ENCODE results near the gene PTPN9. TPM values are rescaled to one million over a fixed set of nuclear protein-coding genes. Genes with fewer than 3 reads are reported as not detected.

Gene PTPN9
- total RNA-seq, 1 experiment from 2014 or later = 42.2 TPM

GRCh38 chr15:75622505-75622904 lies 43.4 kb upstream of the PTPN9 start:
- H4K8ac ChIP-seq (replicated peaks; ENCODE audit: insufficient read length, low read depth, low read length) = no peak overlapping the region
- no peak overlapping the region for H2BK20ac ChIP-seq (ENCODE audit: low read depth, low read length, poor library complexity, severe bottlenecking)
- H3K79me2 ChIP-seq (ENCODE audit: insufficient read depth, low read length) = no peaks in the 10 kb centered on the region
- H3K18ac ChIP-seq (ENCODE audit: insufficient read length, low read depth, low read length) = no peak overlapping the region
- Mint-ChIP-seq H3K4me3 (no peak overlapping the region), H3K27me3 (ENCODE audit: low read depth) (no peaks in the 10 kb centered on the region), H3K36me3 (ENCODE audit: insufficient read depth in 1 of 3, low read depth in 3 of 3) (peaks cover 2 to 22% (median 19%) of the 10 kb centered on the region in 3 experiments; a peak in 6 of 7 replicates), H3K4me1 (peaks cover 8 to 11% of the 10 kb centered on the region in 2 experiments; a peak in 3 of 4 replicates), H3K27ac (no peak overlapping the region), H3K9me3 (no peaks in the 10 kb centered on the region)
- no peaks in the 10 kb centered on the region for H3K79me1 ChIP-seq (ENCODE audit: insufficient read depth, low read depth, low read length, poor library complexity, severe bottlenecking)
- H2BK5ac ChIP-seq (ENCODE audit: insufficient read length, low read length) = no peak overlapping the region
- H3K14ac ChIP-seq (ENCODE audit: insufficient read depth, low read length) = no peak overlapping the region
- H2BK12ac ChIP-seq (ENCODE audit: insufficient read length, low read depth, low read length) = no peak overlapping the region
- H3T11ph ChIP-seq (ENCODE audit: low read length) = no peak overlapping the region
- no peak overlapping the region for H4K91ac ChIP-seq (ENCODE audit: insufficient read length, low read depth, low read length)
- H3K9me3 ChIP-seq (ENCODE audit: control insufficient read depth, low read depth, low read length) = no peaks in the 10 kb centered on the region
- H3K9ac ChIP-seq (ENCODE audit: extremely low read depth, insufficient read length, low read length) = no peak overlapping the region
- H3K4me1 ChIP-seq (ENCODE audit: insufficient read depth, low read length) = no peaks in the 10 kb centered on the region
- no peak overlapping the region for H2BK15ac ChIP-seq (ENCODE audit: low read depth, low read length)
- TF ChIP-seq, protein P1, sequence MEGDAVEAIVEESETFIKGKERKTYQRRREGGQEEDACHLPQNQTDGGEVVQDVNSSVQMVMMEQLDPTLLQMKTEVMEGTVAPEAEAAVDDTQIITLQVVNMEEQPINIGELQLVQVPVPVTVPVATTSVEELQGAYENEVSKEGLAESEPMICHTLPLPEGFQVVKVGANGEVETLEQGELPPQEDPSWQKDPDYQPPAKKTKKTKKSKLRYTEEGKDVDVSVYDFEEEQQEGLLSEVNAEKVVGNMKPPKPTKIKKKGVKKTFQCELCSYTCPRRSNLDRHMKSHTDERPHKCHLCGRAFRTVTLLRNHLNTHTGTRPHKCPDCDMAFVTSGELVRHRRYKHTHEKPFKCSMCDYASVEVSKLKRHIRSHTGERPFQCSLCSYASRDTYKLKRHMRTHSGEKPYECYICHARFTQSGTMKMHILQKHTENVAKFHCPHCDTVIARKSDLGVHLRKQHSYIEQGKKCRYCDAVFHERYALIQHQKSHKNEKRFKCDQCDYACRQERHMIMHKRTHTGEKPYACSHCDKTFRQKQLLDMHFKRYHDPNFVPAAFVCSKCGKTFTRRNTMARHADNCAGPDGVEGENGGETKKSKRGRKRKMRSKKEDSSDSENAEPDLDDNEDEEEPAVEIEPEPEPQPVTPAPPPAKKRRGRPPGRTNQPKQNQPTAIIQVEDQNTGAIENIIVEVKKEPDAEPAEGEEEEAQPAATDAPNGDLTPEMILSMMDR (conservative IDR thresholded peaks at IDR 0.05) = no peak
- no peak overlapping the region for H2BK120ac ChIP-seq (ENCODE audit: low read depth, low read length, poor library complexity, severe bottlenecking)
- H2AK5ac ChIP-seq (ENCODE audit: insufficient read length, low read length) = no peak overlapping the region
- H4K5ac ChIP-seq (ENCODE audit: insufficient read length, low read depth, low read length) = no peak overlapping the region
- no peak overlapping the region for H3K27ac ChIP-seq (ENCODE audit: insufficient read length, low read depth, low read length)
- peaks cover 7% of the 10 kb centered on the region for H3K23me2 ChIP-seq (ENCODE audit: insufficient read length, low read depth, low read length, poor library complexity, severe bottlenecking)
- WGBS (ENCODE audit: extremely low coverage, insufficient read length, low lambda C conversion rate) = no CpG with 5 or more reads among the region's 2 CpGs
- no peak overlapping the region for H2AFZ ChIP-seq (ENCODE audit: low read length)
- H3K27me3 ChIP-seq (ENCODE audit: insufficient read depth, low read length) = no peaks in the 10 kb centered on the region
- no peak overlapping the region for H3K56ac ChIP-seq (ENCODE audit: insufficient read length, low read depth, low read length)
- no peak overlapping the region for H3K4ac ChIP-seq (ENCODE audit: low read depth, low read length)
- H4K20me1 ChIP-seq (ENCODE audit: control insufficient read depth, insufficient read depth, insufficient read length) = no peaks in the 10 kb centered on the region
- no peak for DNase-seq
- H3K4me2 ChIP-seq (ENCODE audit: insufficient read depth, insufficient read length, low read length) = no peak overlapping the region
- no peak overlapping the region for H3K23ac ChIP-seq (ENCODE audit: insufficient read length, low read depth, low read length)

Data from H9 (cell line).